Activated CD4-positive, alpha-beta T cell treated with anti-CD3 and anti-CD28 coated beads for 4 hours (primary cell): Measurements from ENCODE around the gene PPP1R14D.

ENCODE experiments used
- DNase-seq, 2 donors: peaks; one replicate each; pipeline ENCODE4 v3.0.0-alpha.2; 2020

Gene PPP1R14D

GRCh38 chr15:40776537-40777141 is 51.9 kb downstream of the PPP1R14D start:
- DNase-seq, result no peak

GRCh38 chr15:40775740-40776536 is 52.6 kb downstream of the PPP1R14D start:
- DNase-seq, result no peak

DNA sequence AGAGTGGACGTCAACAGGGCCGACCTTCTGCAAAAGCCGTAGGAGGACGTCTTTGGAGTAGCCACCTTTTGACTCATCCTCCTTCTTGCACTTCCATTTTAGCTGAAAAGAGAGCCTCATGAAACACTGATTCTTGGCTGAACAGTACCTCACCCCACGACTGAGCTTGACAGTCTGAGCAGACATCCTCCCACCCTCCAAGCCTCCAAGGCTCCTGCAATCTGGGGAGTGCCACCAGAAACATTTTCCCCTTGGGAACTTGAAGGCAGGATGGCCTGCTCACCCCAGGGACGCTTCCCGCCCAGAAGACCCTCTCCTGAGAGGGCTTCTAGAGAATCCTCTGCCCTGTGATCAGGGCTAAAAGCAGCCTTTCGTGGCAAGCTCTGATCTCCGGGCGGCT is 53.5 kb downstream of the PPP1R14D start:
- no peak for DNase-seq

- no peak for DNase-seq
Observed at GRCh38 chr15:40773902-40774301, 54.6 kb downstream of the PPP1R14D start.

DNA sequence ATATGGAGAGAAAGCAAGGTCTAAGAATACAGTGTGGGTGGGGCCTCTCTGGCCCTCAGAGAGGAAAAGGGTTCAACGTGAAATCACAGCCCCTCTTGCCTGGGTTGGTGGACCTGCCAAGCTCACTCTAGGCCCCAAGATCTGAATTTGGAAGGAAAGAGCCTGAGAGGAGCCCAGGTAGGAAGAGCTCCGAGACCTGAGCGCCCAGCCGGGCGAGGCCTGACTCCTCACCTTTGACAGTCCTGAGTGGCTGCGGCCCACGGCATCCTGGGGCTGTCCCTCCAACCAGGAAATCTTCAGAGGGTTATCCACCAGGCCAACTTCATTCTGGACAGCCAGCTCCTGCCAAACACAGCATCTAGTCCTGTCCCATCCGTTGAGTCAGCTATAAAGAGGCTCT is 55.0 kb downstream of the PPP1R14D start:
- no peak for DNase-seq

DNA sequence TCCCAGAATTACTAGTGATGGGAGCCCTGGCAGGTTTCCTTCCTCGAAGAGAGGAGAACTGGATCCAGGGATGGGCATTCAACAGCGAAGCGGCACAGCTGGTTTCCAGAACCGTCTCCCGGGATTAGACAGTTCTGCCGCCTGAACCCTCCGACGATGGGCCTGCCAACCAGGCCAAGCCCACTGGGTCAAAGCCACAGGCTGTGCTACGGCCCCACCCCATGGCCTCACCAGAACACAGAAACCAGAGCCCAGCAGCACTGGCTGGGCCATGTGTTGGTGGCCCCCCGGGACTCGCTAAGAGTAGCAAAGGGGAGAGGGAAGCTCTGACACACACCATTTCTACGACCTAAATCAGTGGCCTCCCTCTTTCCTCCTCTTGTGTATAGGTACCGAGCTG is 56.5 kb downstream of the PPP1R14D start:
- no peak for DNase-seq

DNA sequence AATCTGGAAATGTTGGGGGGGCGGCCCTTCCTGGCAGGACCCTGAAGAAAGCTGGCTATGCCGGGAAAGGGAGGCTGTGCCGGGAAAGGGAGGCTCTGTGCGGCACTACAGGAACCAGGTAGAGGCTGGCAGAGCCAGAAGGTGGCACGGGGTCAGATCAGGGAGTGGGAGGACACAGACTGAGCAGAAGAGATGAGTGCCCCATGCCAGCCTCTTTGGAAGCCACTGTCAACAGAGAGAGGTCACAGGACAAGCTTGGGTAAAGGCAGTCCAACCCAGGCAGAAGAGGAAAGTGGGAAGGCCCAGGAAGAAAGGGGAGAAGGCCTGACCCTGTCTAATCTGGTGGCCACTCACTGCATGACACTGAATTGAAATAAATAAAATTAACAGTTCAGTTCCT is 57.3 kb downstream of the PPP1R14D start:
- DNase-seq, result no peak

- no peak for DNase-seq
Observed at GRCh38 chr15:40770147-40770721, 58.3 kb downstream of the PPP1R14D start.

- DNase-seq, result peak; percentile 62 to 80
Observed at GRCh38 chr15:40769274-40770146, 59.0 kb downstream of the PPP1R14D start, which contains the start of gene C15orf62. Gene C15orf62 (plus strand): TSS chr15:40769980. CDS start chr15:40770496, 516 bp downstream.

GRCh38 chr15:40768521-40769273 is 59.8 kb downstream of the PPP1R14D start:
- no peak for DNase-seq

DNA sequence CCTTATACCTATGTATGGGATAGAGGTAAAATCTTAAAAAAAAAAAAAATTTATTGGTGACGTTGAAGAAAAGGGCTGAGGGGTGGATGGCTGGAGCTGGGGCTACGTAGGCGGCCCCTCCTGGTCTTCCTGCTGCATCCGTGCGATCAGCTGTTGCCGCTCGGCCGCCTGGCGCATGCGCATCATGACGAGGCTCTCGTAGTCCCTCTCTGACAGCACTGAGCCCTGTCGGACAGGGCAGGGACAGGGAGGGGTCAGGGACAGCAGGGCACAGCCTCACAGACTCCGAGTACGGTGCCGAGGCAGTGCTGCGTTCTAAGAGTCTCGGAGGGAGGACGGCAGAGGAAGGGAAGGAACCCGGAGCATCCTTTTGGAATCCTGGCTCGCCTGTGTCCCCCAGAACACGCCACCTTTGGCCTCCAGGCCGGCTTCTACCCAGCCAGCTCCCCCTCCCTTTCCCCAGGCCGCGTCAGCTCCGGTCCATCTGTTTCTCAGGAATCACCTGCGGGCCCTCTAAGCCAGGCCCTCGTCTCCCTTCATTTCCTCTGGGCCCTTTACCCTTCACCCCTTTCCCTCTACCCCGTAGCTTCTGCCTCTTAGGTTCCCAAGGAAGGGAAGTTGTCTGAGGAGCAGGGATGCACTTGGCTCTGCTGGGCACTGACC is 60.5 kb downstream of the PPP1R14D start:
- DNase-seq, result no peak

DNA sequence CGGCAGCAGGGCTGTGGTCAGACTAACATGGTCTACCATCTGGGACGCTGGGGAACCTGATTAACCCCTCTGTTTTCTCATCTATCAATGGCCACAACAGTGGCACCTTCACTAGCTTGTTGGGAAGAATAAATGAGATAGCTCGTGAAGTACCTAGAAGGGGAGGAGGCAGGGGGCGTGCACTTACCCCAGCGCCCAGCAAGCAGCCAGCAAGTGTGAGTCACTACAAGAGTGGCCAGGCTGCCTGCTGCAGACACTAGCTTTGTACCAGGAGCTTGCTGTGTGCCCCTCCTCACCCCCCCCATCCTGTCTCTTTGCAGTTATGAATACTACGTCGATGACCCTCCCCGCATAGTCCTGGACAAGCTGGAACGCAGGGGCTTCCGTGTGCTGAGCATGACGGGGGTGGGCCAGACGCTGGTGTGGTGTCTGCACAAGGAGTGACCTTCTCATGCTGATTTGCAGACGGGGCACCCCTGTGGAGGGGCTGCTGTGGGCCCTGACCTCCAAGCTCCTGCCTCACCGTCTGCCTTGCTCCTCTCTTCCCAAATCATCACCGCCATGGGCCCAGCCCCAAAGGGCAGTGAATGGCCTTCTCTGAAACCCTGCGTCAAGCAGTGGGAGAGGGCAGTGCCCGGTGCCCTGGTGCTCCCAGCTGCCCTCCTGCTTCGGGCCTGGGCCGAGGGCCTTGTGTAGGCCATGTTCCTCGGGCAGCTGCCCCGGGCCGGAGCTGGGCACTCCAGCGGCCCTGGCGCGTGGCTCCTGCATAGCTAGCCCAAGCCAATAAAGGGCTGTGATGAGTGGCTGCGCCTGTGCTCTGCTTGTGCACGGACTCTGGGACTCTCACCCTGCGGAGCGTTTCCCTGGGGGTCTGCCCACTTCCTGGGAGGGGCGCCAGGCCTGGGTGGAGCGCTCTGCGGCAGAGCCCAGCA is 61.3 kb downstream of the PPP1R14D start:
- no peak for DNase-seq

DNA sequence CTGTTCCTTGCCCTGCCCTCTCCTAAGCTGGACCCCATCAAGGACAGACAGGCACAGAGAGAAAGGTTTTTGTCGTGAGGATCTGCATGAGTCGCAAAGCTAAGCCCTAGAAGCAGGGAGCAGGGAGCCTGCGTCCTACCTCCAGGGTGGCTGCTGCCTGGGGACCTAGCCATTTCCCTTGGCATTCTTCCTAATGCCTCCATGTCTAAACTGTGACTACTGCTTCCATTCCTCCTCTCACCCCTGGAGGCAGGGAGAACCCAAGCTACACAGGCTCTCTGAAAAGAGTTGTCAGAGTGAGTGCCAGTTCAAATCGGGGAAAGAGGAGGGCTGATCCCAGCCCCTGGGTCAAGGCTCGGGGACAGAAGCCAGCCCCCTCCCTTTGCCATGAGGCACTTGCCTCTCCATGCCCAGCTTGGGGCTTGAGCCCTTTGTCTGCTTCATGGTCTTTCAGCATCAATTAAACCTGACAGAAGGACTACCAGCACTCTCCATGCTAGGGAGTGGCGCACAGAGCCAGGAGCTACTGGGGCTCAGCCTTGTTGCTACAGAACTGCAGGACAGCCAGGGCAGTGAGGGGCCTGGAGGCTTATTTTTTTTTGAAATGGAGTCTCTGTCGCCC is 62.2 kb downstream of the PPP1R14D start:
- DNase-seq, result no peak
